K562 (cell line): ENCODE data around the gene GSTA4. TPM values are rescaled to one million over a fixed set of nuclear protein-coding genes. Genes with fewer than 3 reads are reported as not detected.

ENCODE experiments used
- ATAC-seq: fragments of 200-7000 bp; cut with Tn5 transposase; 3 replicates; pipeline ENCODE4 v1.9.1; 2020; ENCODE audit warnings: moderate library complexity
- BruUV-seq: library from RNA; stranded (reverse); fragments of 400-500 nt; replicated peaks from 2 replicates; lab custom pipeline; 2021; lab: Mats Ljungman, UMichigan
- CTCF ChIA-PET: fragments of 300-600 bp; formaldehyde crosslinking; extraction: SDS; loops from one replicate; lab custom pipeline; 2021; ENCODE audit warnings: low intra/inter-chr PET ratio; lab: Yijun Ruan, JAX
- POLR2A ChIA-PET: fragments of 300-600, 350-650 bp; sonication (Branson Sonifier 250); formaldehyde crosslinking; extraction: SDS; loops from one replicate; lab custom pipeline; 2021; ENCODE audit warnings: antibody characterized with exemption, inconsistent platforms; lab: Yijun Ruan, JAX
- DNase-seq, 4 experiments: peaks; one replicate each; pipeline versions ENCODE4 v3.0.0 to v3.0.0-alpha.2; 2011 to 2018; ENCODE audit warnings: low spot score in 3 of 4, mixed read lengths in 3 of 4; ENCODE audit errors: extremely low read depth in 1 of 4
- FAIRE-seq: peaks from 2 replicates; lab custom pipeline; 2011; peaks lifted over from hg19 to GRCh38; lab: Jason Lieb, UNC
- H2AFZ ChIP-seq: 2 replicates; pipeline ENCODE4 v1.6.0; 2011; ENCODE audit warnings: low read depth, low read length, control low read depth, inconsistent platforms
- H3K27ac ChIP-seq: fragments of 200-600 bp; 3 replicates; pipeline ENCODE4 v1.8.0; 2011; ENCODE audit warnings: low read depth, mild to moderate bottlenecking, control low read depth, inconsistent platforms, low read length, moderate library complexity, mixed read lengths; ENCODE audit errors: extremely low read depth
- H3K27me3 ChIP-seq, 2 experiments: fragments of 300-600 bp in 1 of 2; 2 replicates in 1 of 2; 3 replicates in 1 of 2; pipeline versions ENCODE4 v1.6.0 to v1.8.0; 2011; ENCODE audit warnings: inconsistent platforms in 2 of 2, low read length in 2 of 2, mild to moderate bottlenecking in 1 of 2, mixed read lengths in 1 of 2, moderate library complexity in 1 of 2; ENCODE audit not compliant: control insufficient read depth in 2 of 2, insufficient read depth in 2 of 2
- H3K36me3 ChIP-seq: fragments of 300-600 bp; 3 replicates; pipeline ENCODE4 v1.8.0; 2011; ENCODE audit warnings: mild to moderate bottlenecking, low read length, inconsistent platforms; ENCODE audit not compliant: control insufficient read depth, insufficient read depth
- H3K4me1 ChIP-seq, 2 experiments: fragments of 200-600 bp in 1 of 2; replicated peaks in 1 of 2; 2 replicates in 1 of 2; 3 replicates in 1 of 2; pipeline versions ENCODE4 v1.5.1 to v1.8.0; 2011; ENCODE audit warnings: inconsistent platforms in 2 of 2, low read length in 2 of 2, mild to moderate bottlenecking in 1 of 2, mixed read lengths in 1 of 2, moderate library complexity in 1 of 2; ENCODE audit not compliant: control insufficient read depth in 2 of 2, insufficient read depth in 2 of 2
- H3K4me2 ChIP-seq: 2 replicates; pipeline ENCODE4 v1.6.1; 2011; ENCODE audit warnings: low read length, control low read depth, inconsistent platforms, mixed read lengths; ENCODE audit not compliant: insufficient read depth
- H3K4me3 ChIP-seq: fragments of 200-600 bp; sonication (generic), shearing (Covaris generic); 2 replicates; pipeline ENCODE4 v1.5.1; 2016; ENCODE audit warnings: control low read depth, inconsistent platforms
- H3K79me2 ChIP-seq: fragments of 200-600 bp; 3 replicates; pipeline ENCODE4 v1.8.0; 2011; ENCODE audit warnings: low read length, inconsistent platforms; ENCODE audit not compliant: control insufficient read depth, insufficient read depth
- H3K9ac ChIP-seq, 2 experiments: 2 replicates each; pipeline versions ENCODE4 v1.6.0 to v1.6.1; 2011; ENCODE audit warnings: low read depth in 2 of 2, low read length in 2 of 2, control low read depth in 1 of 2, inconsistent platforms in 1 of 2, mild to moderate bottlenecking in 1 of 2, mixed read lengths in 1 of 2; ENCODE audit not compliant: insufficient read depth in 1 of 2
- H3K9me1 ChIP-seq: one replicate; pipeline ENCODE4 v1.6.0; 2011; ENCODE audit warnings: inconsistent platforms, mild to moderate bottlenecking, low read length, moderate library complexity; ENCODE audit not compliant: control insufficient read depth, insufficient read depth
- H3K9me3 ChIP-seq: replicated peaks from 2 replicates; pipeline ENCODE4 v1.5.1; 2011; ENCODE audit warnings: low read depth, low read length, inconsistent platforms; ENCODE audit not compliant: control insufficient read depth, insufficient read depth
- H4K20me1 ChIP-seq: replicated peaks from 2 replicates; pipeline ENCODE4 v1.6.1; 2011; ENCODE audit warnings: low read length, inconsistent platforms, mixed read lengths; ENCODE audit not compliant: control insufficient read depth, insufficient read depth
- BRD9 ChIP-seq: fragments of 450-650 bp; IDR thresholded peaks from 2 replicates; pipeline ENCODE4 v1.6.1; 2018; ENCODE audit warnings: low read depth; ENCODE audit not compliant: partially characterized antibody
- HSF4 ChIP-seq: fragments of 250-450 bp; sonication (Bioruptor Pico); IDR thresholded peaks from 2 replicates; pipeline ENCODE4 v2.1.2; 2022; ENCODE audit warnings: mild to moderate bottlenecking, moderate library complexity, borderline replicate concordance
- JUNB ChIP-seq: fragments of 450-650 bp; formaldehyde crosslinking; conservative IDR thresholded peaks from 2 replicates; pipeline ENCODE4 v1.4.0; 2020; ENCODE audit warnings: mild to moderate bottlenecking
- MCM5 ChIP-seq: fragments of 450-650 bp; IDR thresholded peaks from 2 replicates; pipeline ENCODE4 v1.6.1; 2016; ENCODE audit warnings: low read depth
- PCBP2 ChIP-seq: fragments of 200-400 bp; formaldehyde crosslinking; IDR thresholded peaks from 2 replicates; pipeline ENCODE4 v1.6.1; 2018; ENCODE audit warnings: low read length, low read depth, mild to moderate bottlenecking, moderate library complexity; ENCODE audit not compliant: poor library complexity, severe bottlenecking
- SMAD2 ChIP-seq: fragments of 150-350 bp; IDR thresholded peaks from 2 replicates; pipeline ENCODE4 v1.6.1; 2014; ENCODE audit warnings: low read depth, mild to moderate bottlenecking, low read length
- TBP ChIP-seq: optimal IDR thresholded peaks from 2 replicates; pipeline ENCODE3; 2011; ENCODE audit warnings: low read depth, low read length, improper control_type of control experiment
- XRCC5 ChIP-seq: fragments of 200-400 bp; formaldehyde crosslinking; IDR thresholded peaks from 2 replicates; pipeline ENCODE4 v1.6.1; 2017; ENCODE audit warnings: low read depth, mild to moderate bottlenecking, low read length
- ZNF764 ChIP-seq: fragments of 250-450 bp; sonication (Bioruptor Pico); IDR thresholded peaks from 2 replicates; pipeline ENCODE4 v1.4.0; 2020; ENCODE audit warnings: low read depth, mild to moderate bottlenecking, moderate library complexity
- ZNF780A ChIP-seq: fragments of 250-450 bp; sonication (Bioruptor Pico); IDR thresholded peaks from 2 replicates; pipeline ENCODE4 v1.5.0; 2021; ENCODE audit warnings: mild to moderate bottlenecking
- WGBS: fragments of 100-300 bp; shearing (Covaris generic); methylation state at CpG from one replicate; pipeline ENCODE4 v1.1.6; 2016; ENCODE audit warnings: low coverage, mixed read lengths; ENCODE audit not compliant: insufficient coverage; ENCODE audit errors: missing lambda C conversion rate; 5-methylcytosine and 5-hydroxymethylcytosine counted together
- in situ Hi-C: fragments of 300-500 bp; cut with MboI; formaldehyde crosslinking; loops from 4 replicates; pipeline ENCODE4 v1.15.0; 2018; ENCODE audit warnings: inconsistent platforms, mixed read lengths
- intact Hi-C: fragments of 100-400 bp; cut with micrococcal nuclease; formaldehyde crosslinking; loops from 2 replicates; pipeline ENCODE4 v1.14.2; 2022
- polyA plus RNA-seq, 8 experiments: library from polyadenylated mRNA; depleted of rRNA in 4 of 8; stranded (reverse) in 5 of 8; unstranded in 3 of 8; fragments of >200 nt; fragmentation: Nextera tagmentation in 2 of 8; fragmentation: Illumina TruSeq in 1 of 8; extraction: Ambion mirVana in 2 of 8; extraction: Trizol in 1 of 8; gene quantifications; 2 replicates each; pipeline versions ENCODE4 v1.2.1 to v1.2.3, GENCODE V29; 2011 to 2014; ENCODE audit warnings: inconsistent platforms in 1 of 8, missing spikeins in 1 of 8
- total RNA-seq, 7 experiments: library from RNA; depleted of rRNA in 6 of 7; stranded (reverse); fragments of >200 nt in 6 of 7; fragmentation: Illumina TruSeq in 2 of 7; extraction: Trizol in 2 of 7; gene quantifications; 2 replicates each; pipeline versions ENCODE4 v1.2.1 to v1.2.3, GENCODE V29; 2011 to 2021; ENCODE audit warnings: low replicate concordance in 1 of 7
- TF ChIP-seq, protein P1 (sequence below): fragments of 200-800 bp; sonication (Bioruptor generic); IDR thresholded peaks from 2 replicates; pipeline ENCODE4 v1.6.1; 2017; ENCODE audit warnings: missing genetic modification characterization, missing compliant biosample characterization
- TF ChIP-seq, protein P2 (sequence below): fragments of 250-450 bp; sonication (Bioruptor Pico); IDR thresholded peaks from 2 replicates; pipeline ENCODE4 v1.8.0; 2022; ENCODE audit warnings: moderate library complexity, mild to moderate bottlenecking, inconsistent platforms
- TF ChIP-seq, protein P3 (sequence below): fragments of 450-650 bp; IDR thresholded peaks from 2 replicates; pipeline ENCODE4 v1.7.1; 2018; ENCODE audit warnings: mild to moderate bottlenecking, low read depth; ENCODE audit not compliant: partially characterized antibody
- TF ChIP-seq, protein P4 (sequence below): IDR thresholded peaks from 2 replicates; pipeline ENCODE4 v1.6.1; 2016; ENCODE audit warnings: missing genetic modification characterization, missing compliant biosample characterization

The GSTA4 gene
- total and polyA plus RNA-seq, 9 of the 15 experiments (the other 6 are each of a cell fraction or from before 2014, with no cell fraction given) = 0.89 to 4.0 (median 2.0) TPM

DNA sequence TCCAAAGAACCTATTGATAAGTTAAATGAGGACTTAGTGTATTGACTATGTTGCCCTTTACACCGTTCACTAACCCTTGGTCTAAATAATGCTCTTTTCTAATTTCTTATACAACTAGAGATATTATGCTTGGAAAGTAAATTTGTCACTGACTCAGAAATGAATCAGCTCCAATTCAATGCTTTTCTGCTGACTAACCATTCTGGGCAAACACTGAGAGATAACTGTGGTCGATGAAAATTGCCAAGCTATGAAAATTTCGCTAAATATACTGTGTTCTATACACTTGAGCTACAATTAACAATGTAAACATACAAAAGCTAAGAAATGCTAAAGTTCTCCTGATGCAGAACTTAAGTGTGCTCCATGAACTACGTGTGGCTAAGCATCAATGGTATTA, 47.0 kb upstream of the GSTA4 start (continued):
- TF ChIP-seq, protein P1, sequence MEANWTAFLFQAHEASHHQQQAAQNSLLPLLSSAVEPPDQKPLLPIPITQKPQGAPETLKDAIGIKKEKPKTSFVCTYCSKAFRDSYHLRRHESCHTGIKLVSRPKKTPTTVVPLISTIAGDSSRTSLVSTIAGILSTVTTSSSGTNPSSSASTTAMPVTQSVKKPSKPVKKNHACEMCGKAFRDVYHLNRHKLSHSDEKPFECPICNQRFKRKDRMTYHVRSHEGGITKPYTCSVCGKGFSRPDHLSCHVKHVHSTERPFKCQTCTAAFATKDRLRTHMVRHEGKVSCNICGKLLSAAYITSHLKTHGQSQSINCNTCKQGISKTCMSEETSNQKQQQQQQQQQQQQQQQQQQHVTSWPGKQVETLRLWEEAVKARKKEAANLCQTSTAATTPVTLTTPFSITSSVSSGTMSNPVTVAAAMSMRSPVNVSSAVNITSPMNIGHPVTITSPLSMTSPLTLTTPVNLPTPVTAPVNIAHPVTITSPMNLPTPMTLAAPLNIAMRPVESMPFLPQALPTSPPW (CRISPR knock-in tag) = no peak
- TF ChIP-seq, protein P2, sequence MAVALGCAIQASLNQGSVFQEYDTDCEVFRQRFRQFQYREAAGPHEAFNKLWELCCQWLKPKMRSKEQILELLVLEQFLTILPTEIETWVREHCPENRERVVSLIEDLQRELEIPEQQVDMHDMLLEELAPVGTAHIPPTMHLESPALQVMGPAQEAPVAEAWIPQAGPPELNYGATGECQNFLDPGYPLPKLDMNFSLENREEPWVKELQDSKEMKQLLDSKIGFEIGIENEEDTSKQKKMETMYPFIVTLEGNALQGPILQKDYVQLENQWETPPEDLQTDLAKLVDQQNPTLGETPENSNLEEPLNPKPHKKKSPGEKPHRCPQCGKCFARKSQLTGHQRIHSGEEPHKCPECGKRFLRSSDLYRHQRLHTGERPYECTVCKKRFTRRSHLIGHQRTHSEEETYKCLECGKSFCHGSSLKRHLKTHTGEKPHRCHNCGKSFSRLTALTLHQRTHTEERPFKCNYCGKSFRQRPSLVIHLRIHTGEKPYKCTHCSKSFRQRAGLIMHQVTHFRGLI (CRISPR knock-in tag) = no peak

DNA sequence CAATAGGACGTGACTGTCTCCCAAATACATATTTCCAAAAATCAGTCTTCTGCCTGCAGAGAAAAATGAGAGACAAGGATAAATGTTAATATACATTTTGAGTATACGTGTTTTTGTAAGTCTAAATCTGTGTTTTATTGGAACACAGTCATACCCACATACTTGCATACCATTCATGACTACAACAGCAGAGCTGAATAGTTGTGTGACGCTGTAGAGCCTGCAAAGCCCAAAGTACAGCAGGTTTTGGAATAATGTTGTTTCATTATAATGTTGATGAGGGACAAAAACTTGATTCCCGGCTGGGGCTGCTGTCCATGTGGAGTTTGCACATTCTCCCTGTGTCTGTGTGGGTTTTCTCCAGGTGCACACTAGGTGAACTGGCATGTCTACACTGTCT, 46.3 kb upstream of the GSTA4 start:
- FAIRE-seq (no peak), DNase-seq (no peak), ATAC-seq (no peak)
- no peaks in the 10 kb centered on the region for H3K79me2 ChIP-seq
- no peak overlapping the region for H3K27ac ChIP-seq
- H3K36me3 ChIP-seq = peaks cover 13% of the 10 kb centered on the region; the same call in 1 of the 3 replicates
- POLR2A ChIA-PET = interaction anchor here (0.6 to 1.3 kb wide), 2 partner anchors 15 to 1596 kb away, joined by 3 to 5 read pairs; no protein-coding TSS in a partner anchor
- no peak overlapping the region for H3K9ac ChIP-seq
- in situ Hi-C loops (no loop called here), intact Hi-C loops (no loop called here)
- no peaks in the 10 kb centered on the region for H3K9me3 ChIP-seq
- H3K4me2 ChIP-seq = no peak overlapping the region
- CTCF ChIA-PET = no interaction called here
- 76% methylated on average over 4 of the region's 4 CpGs for WGBS
- H3K4me3 ChIP-seq = no peak overlapping the region
- no peaks in the 10 kb centered on the region for H3K27me3 ChIP-seq
- BruUV-seq = no TSS peak
- no peak overlapping the region for H2AFZ ChIP-seq
- no peaks in the 10 kb centered on the region for H4K20me1 ChIP-seq
- H3K4me1 ChIP-seq = peaks cover 0 to 4% of the 10 kb centered on the region in 2 experiments; a peak in 2 of 5 replicates
- no peaks in the 10 kb centered on the region for H3K9me1 ChIP-seq
- TF ChIP-seq XRCC5 = no peak
- TF ChIP-seq ZNF780A = no peak
- TF ChIP-seq, protein P3, sequence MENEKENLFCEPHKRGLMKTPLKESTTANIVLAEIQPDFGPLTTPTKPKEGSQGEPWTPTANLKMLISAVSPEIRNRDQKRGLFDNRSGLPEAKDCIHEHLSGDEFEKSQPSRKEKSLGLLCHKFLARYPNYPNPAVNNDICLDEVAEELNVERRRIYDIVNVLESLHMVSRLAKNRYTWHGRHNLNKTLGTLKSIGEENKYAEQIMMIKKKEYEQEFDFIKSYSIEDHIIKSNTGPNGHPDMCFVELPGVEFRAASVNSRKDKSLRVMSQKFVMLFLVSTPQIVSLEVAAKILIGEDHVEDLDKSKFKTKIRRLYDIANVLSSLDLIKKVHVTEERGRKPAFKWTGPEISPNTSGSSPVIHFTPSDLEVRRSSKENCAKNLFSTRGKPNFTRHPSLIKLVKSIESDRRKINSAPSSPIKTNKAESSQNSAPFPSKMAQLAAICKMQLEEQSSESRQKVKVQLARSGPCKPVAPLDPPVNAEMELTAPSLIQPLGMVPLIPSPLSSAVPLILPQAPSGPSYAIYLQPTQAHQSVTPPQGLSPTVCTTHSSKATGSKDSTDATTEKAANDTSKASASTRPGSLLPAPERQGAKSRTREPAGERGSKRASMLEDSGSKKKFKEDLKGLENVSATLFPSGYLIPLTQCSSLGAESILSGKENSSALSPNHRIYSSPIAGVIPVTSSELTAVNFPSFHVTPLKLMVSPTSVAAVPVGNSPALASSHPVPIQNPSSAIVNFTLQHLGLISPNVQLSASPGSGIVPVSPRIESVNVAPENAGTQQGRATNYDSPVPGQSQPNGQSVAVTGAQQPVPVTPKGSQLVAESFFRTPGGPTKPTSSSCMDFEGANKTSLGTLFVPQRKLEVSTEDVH = no peak
- no peak for TF ChIP-seq SMAD2
- TF ChIP-seq TBP = no peak
- no peak for TF ChIP-seq ZNF764 (CRISPR knock-in tag)
- TF ChIP-seq PCBP2 = no peak
- no peak for TF ChIP-seq BRD9
- no peak for TF ChIP-seq HSF4 (CRISPR knock-in tag)
- TF ChIP-seq JUNB (CRISPR knock-in tag) = no peak
- TF ChIP-seq, protein P4, sequence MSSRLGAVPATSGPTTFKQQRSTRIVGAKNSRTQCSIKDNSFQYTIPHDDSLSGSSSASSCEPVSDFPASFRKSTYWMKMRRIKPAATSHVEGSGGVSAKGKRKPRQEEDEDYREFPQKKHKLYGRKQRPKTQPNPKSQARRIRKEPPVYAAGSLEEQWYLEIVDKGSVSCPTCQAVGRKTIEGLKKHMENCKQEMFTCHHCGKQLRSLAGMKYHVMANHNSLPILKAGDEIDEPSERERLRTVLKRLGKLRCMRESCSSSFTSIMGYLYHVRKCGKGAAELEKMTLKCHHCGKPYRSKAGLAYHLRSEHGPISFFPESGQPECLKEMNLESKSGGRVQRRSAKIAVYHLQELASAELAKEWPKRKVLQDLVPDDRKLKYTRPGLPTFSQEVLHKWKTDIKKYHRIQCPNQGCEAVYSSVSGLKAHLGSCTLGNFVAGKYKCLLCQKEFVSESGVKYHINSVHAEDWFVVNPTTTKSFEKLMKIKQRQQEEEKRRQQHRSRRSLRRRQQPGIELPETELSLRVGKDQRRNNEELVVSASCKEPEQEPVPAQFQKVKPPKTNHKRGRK (tag) = no peak
- no peak for TF ChIP-seq MCM5
